Neural progenitor cell (in vitro differentiated cells): ENCODE data around the gene RADIL. TPM values are rescaled to one million over a fixed set of nuclear protein-coding genes. Genes with fewer than 3 reads are reported as not detected.

ENCODE experiments used
- DNase-seq: peaks from one replicate; pipeline ENCODE4 v3.0.0-alpha.2; 2016; ENCODE audit warnings: low spot score
- H2AFZ ChIP-seq: fragments of 200-600 bp; sonication (generic); replicated peaks from 2 replicates; pipeline ENCODE4 v1.6.1; 2016; ENCODE audit warnings: antibody characterized with exemption
- H3F3A ChIP-seq: fragments of 200-600 bp; sonication (generic); 2 replicates; pipeline ENCODE4 v1.6.1; 2016; ENCODE audit warnings: antibody characterized with exemption, low read depth
- H3K27ac ChIP-seq: fragments of 200-600 bp; sonication (generic); 2 replicates; pipeline ENCODE4 v1.5.1; 2016; ENCODE audit warnings: mild to moderate bottlenecking
- H3K27me3 ChIP-seq: fragments of 200-600 bp; sonication (generic); 2 replicates; pipeline ENCODE4 v1.6.1; 2016; ENCODE audit warnings: mild to moderate bottlenecking, moderate library complexity
- H3K36me3 ChIP-seq: fragments of 200-600 bp; sonication (generic); 2 replicates; pipeline ENCODE4 v1.5.1; 2016
- H3K4me1 ChIP-seq: fragments of 200-600 bp; sonication (generic); 2 replicates; pipeline ENCODE4 v1.6.1; 2016; ENCODE audit warnings: mixed run types
- H3K4me2 ChIP-seq: fragments of 200-600 bp; sonication (generic); 2 replicates; pipeline ENCODE4 v1.6.1; 2016
- H3K4me3 ChIP-seq: fragments of 200-600 bp; sonication (generic); 2 replicates; pipeline ENCODE4 v1.5.1; 2016
- H3K79me2 ChIP-seq: fragments of 200-600 bp; sonication (generic); 2 replicates; pipeline ENCODE4 v1.6.1; 2016; ENCODE audit warnings: low read depth
- H3K9ac ChIP-seq: fragments of 200-600 bp; sonication (generic); 2 replicates; pipeline ENCODE4 v1.6.1; 2016
- H3K9me3 ChIP-seq: fragments of 200-600 bp; sonication (generic); 2 replicates; pipeline ENCODE4 v1.5.1; 2016; ENCODE audit warnings: low read depth
- H4K20me1 ChIP-seq: fragments of 200-600 bp; sonication (generic); 2 replicates; pipeline ENCODE4 v1.6.1; 2016; ENCODE audit warnings: low read depth
- H3K27ac Mint-ChIP-seq: 3 replicates; pipeline ENCODE4 v1.8.0; 2021; ENCODE audit warnings: mixed read lengths
- H3K27me3 Mint-ChIP-seq: 2 replicates; pipeline ENCODE4 v1.8.0; 2022; ENCODE audit warnings: low read depth, mild to moderate bottlenecking, inconsistent platforms, moderate library complexity, mixed read lengths; ENCODE audit not compliant: insufficient read depth
- H3K36me3 Mint-ChIP-seq: 3 replicates; pipeline ENCODE4 v1.8.0; 2021; ENCODE audit warnings: mixed read lengths
- H3K4me1 Mint-ChIP-seq: 3 replicates; pipeline ENCODE4 v1.8.0; 2021; ENCODE audit warnings: mixed read lengths
- H3K4me3 Mint-ChIP-seq: 3 replicates; pipeline ENCODE4 v1.8.0; 2021; ENCODE audit warnings: mild to moderate bottlenecking, moderate library complexity, mixed read lengths
- H3K9me3 Mint-ChIP-seq: 3 replicates; pipeline ENCODE4 v1.8.0; 2020; ENCODE audit warnings: mixed read lengths
- CTCF ChIP-seq: fragments of 200-600 bp; sonication (generic); IDR thresholded peaks from 2 replicates; pipeline ENCODE4 v1.5.1; 2017; ENCODE audit warnings: antibody characterized with exemption, mild to moderate bottlenecking
- EZH2 ChIP-seq: fragments of 200-600 bp; sonication (generic); IDR thresholded peaks from 2 replicates; pipeline ENCODE4 v1.6.1; 2017; ENCODE audit warnings: antibody characterized with exemption, mild to moderate bottlenecking, moderate library complexity
- EZH2phosphoT487 ChIP-seq: fragments of 200-600 bp; sonication (generic); IDR thresholded peaks from 2 replicates; pipeline ENCODE4 v1.6.1; 2017; ENCODE audit warnings: antibody characterized with exemption
- total RNA-seq: library from RNA; depleted of rRNA; stranded (reverse); fragments of >200 nt; gene quantifications from 2 replicates; pipeline ENCODE4 v1.2.3, GENCODE V29; 2015; ENCODE audit warnings: low replicate concordance

Gene RADIL
- total RNA-seq, 1 donor from 2014 or later, result 3.1 TPM

- no peaks in the 10 kb centered on the region for H4K20me1 ChIP-seq
- no peak for DNase-seq
These were observed 28.6 kb downstream of the RADIL start for GRCh38 chr7:4854916-4855315.

GRCh38 chr7:4851459-4852422 lies 31.8 kb downstream of the RADIL start:
- H3K4me2 ChIP-seq, result no peak overlapping the region
- no peaks in the 10 kb centered on the region for H4K20me1 ChIP-seq
- no peak overlapping the region for H3K9ac ChIP-seq
- H3K27ac ChIP-seq, result no peak overlapping the region
- H3K9me3 Mint-ChIP-seq, result peaks cover 34% of the 10 kb centered on the region
- no peaks in the 10 kb centered on the region for H3F3A ChIP-seq
- TF ChIP-seq CTCF, result no peak
- peaks cover 26% of the 10 kb centered on the region for H3K36me3 Mint-ChIP-seq
- peaks cover 4% of the 10 kb centered on the region for H3K27me3 Mint-ChIP-seq
- no peak overlapping the region for H3K27ac Mint-ChIP-seq
- no peaks in the 10 kb centered on the region for H3K9me3 ChIP-seq
- H3K36me3 ChIP-seq, result no peaks in the 10 kb centered on the region
- H3K27me3 ChIP-seq, result no peaks in the 10 kb centered on the region
- no peak for DNase-seq
- H3K4me3 Mint-ChIP-seq, result no peak overlapping the region
- H2AFZ ChIP-seq, result no peak overlapping the region
- H3K79me2 ChIP-seq, result no peaks in the 10 kb centered on the region
- peaks cover 5% of the 10 kb centered on the region for H3K4me1 Mint-ChIP-seq
- H3K4me3 ChIP-seq, result no peak overlapping the region
- H3K4me1 ChIP-seq, result peaks cover 9% of the 10 kb centered on the region

More at GRCh38 chr7:4854916-4855315, 28.6 kb downstream of the RADIL start:
- no peaks in the 10 kb centered on the region for H3K79me2 ChIP-seq
- Mint-ChIP-seq H3K4me3 (no peak overlapping the region), H3K4me1 (no peaks in the 10 kb centered on the region), H3K9me3 (peaks cover 30% of the 10 kb centered on the region), H3K27me3 (peaks cover 2% of the 10 kb centered on the region), H3K27ac (peak overlapping the region; percentile 9), H3K36me3 (peaks cover 26% of the 10 kb centered on the region)
- H3K36me3 ChIP-seq, result no peaks in the 10 kb centered on the region
- H3K4me2 ChIP-seq, result no peak overlapping the region
- H3K4me3 ChIP-seq, result no peak overlapping the region
- no peaks in the 10 kb centered on the region for H3F3A ChIP-seq
- no peaks in the 10 kb centered on the region for H3K9me3 ChIP-seq
- no peaks in the 10 kb centered on the region for H3K27me3 ChIP-seq
- H3K4me1 ChIP-seq, result no peaks in the 10 kb centered on the region
- H2AFZ ChIP-seq, result no peak overlapping the region
- no peak overlapping the region for H3K9ac ChIP-seq
- TF ChIP-seq EZH2 (no peak), EZH2phosphoT487 (no peak), CTCF (no peak)
- H3K27ac ChIP-seq, result no peak overlapping the region

- peak overlapping the region; percentile 59 for H3K27ac Mint-ChIP-seq
- H3K4me3 ChIP-seq, result no peak overlapping the region
These were observed 33.2 kb downstream of the RADIL start for GRCh38 chr7:4850262-4850795.

More at GRCh38 chr7:4850262-4850795, 33.2 kb downstream of the RADIL start:
- H3K4me1 Mint-ChIP-seq, result peaks cover 9% of the 10 kb centered on the region
- peaks cover 34% of the 10 kb centered on the region for H3K9me3 Mint-ChIP-seq
- H3F3A ChIP-seq, result no peaks in the 10 kb centered on the region
- no peaks in the 10 kb centered on the region for H3K9me3 ChIP-seq
- no peaks in the 10 kb centered on the region for H4K20me1 ChIP-seq
- peaks cover 12% of the 10 kb centered on the region for H3K4me1 ChIP-seq
- no peak overlapping the region for H3K4me3 Mint-ChIP-seq
- H3K9ac ChIP-seq, result no peak overlapping the region
- no peak overlapping the region for H3K4me2 ChIP-seq
- H3K27me3 ChIP-seq, result no peaks in the 10 kb centered on the region
- H3K27ac ChIP-seq, result no peak overlapping the region
- TF ChIP-seq EZH2phosphoT487 (no peak), EZH2 (no peak), CTCF (no peak)
- H2AFZ ChIP-seq, result no peak overlapping the region
- no peak for DNase-seq
- H3K27me3 Mint-ChIP-seq, result peaks cover 4% of the 10 kb centered on the region
- no peaks in the 10 kb centered on the region for H3K79me2 ChIP-seq
- no peaks in the 10 kb centered on the region for H3K36me3 ChIP-seq
- H3K36me3 Mint-ChIP-seq, result peaks cover 27% of the 10 kb centered on the region
